Skin of body (tissue), 2 donors: ENCODE measurements around the gene PRUNE2. TPM values are rescaled to one million over a fixed set of nuclear protein-coding genes. Genes with fewer than 3 reads are reported as not detected.

ENCODE experiments used
- DNase-seq: peaks from one replicate; lab custom pipeline; 2025; lab: John Stamatoyannopoulos, UW
- total RNA-seq: library from RNA; depleted of rRNA; stranded (reverse); fragments of >200 nt; gene quantifications from one replicate; pipeline ENCODE4 v1.2.3, GENCODE V29; 2014

PRUNE2 gene
- total RNA-seq, 1 donor from 2014 or later: 13.6 TPM

DNA sequence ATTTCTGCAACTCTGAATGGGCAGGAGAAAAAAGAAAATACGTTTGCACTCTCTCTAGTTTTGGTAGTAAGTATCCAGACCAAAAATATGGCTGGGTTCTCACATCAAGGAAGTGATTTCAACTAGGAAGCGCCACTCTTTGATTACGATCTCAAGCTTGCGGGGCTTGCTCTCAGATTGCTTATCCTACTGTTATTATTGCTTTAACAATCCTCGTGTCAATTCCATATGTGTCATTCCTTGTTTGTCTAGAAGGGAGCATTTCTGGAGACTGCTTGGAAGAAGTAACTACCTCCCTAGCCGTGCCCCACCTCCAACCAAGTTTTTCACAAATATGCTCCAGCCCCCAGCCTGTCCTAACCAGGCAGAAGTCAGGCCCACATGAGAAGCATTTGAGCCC is 3.5 kb downstream of the PRUNE2 start:
- DNase-seq: no peak

DNA sequence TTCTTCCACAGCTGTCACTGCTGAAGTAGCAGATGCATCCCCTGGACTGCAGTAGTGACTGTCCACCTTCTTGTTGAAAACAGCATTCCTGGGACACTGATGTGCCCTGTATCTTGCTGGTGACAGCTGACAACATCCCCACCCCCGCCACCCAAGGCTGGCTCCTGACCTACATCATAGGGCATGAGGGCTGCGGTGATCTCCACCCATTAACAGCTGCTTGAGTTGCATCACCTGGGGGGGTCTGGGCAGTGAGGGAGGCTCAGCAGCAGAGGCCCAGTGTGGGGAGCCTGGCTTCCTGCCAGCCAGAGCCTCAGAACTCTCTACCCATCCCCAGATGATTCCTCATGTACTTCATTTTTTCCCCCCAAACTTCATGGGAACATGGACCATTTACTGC is 4.1 kb downstream of the PRUNE2 start:
- no peak for DNase-seq

DNA sequence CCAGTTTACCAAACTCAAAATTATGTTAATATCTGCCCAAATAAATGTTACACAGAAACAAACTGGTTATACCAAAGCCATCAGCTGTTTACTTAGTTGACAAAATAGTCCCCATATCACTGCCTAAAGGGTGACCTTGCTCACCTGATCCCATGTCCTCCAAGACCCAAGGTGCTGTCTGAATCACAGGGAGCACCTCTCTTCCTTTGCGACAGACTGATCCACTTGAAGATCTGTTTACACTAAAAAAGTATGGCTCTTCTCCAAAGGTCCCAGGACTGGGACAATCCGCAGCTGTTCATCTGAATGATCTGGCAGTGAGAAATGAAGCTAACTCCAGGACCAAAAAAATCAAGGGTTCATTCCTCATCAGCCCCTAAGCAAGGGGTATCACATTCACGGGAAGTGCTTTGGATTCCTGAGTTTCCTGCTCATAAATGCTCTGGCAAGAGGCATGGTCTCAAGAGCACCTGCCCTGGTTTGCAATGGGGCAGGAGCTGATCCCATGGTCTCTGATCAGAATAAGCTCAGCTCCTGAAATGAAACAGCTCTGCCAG is 5.0 kb downstream of the PRUNE2 start:
- DNase-seq: no peak

DNA sequence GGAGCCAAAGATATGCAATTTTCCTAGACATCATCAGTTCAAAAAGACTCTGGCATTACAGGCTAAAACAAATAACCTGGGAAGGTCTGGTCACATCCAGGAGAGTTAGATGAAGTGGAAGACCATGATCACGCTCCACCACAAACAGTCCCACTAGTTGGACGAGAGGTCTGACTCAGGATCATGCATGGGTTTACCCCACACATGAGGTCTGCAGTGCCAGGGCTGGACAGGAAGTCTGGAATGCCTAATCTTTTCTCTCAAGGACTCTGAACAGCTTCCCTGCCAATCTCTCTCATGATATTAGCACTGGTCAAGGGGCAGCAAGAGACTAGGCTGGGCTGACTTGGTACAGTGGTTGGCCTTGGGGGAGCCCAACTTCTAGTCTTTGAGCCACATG is 7.1 kb downstream of the PRUNE2 start:
- no peak for DNase-seq

DNA sequence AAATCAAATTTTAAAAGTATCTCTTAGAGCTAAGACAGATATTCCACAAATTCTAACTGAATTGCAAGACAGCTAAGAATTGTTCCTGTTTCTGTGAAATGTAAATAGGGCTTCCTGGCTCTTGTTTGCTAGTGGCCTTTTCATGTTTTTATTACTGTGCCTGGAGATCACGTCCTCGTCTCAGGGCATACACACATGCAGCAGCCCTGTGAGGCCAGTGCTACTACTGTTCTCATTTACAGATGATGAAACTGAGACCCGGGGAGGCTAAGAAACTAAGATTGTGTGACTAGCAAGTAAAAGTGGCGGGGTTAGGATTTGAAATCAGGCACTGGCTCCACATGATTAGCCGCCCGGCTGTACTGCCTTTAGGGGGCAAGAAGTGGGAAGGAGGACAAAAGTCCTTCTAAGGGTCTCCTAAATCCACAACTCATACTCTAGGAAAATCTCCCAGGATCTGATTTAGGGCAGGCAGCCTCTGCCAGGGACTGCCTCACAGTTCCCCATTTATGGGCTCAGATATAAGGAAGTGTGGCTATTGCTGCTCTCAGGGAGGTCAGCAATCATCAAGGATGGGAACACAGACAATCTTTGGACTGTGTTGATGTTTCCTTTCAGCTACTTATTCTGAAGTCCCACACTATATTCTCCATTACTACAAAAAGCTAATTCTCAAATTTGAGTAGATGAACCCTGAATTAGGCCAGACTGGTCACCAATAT is 7.9 kb downstream of the PRUNE2 start:
- DNase-seq: no peak

DNA sequence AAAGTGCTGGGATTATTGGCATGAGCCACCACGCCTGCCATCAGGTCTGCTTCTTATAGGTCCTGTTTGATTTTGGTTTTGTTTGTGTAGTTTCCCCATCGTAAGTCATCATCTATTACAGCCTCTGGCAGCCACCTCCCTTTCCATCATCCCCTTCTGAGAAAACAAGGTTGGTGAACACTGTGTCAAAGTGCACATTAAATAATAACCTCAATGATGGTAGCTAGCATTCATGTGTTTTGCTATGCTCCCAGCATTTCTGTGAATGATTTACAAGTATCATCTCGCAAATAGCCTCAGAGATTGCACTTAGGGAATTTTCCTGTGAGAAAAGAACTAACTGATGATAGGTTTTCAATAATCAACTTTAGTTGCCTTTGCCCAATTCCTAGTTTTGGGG is 9.9 kb downstream of the PRUNE2 start:
- no peak for DNase-seq

- no peak for DNase-seq
These were observed 10.7 kb downstream of the PRUNE2 start for GRCh38 chr9:76895186-76895585.

GRCh38 chr9:76894198-76894597 is 11.7 kb downstream of the PRUNE2 start:
- DNase-seq: no peak

DNA sequence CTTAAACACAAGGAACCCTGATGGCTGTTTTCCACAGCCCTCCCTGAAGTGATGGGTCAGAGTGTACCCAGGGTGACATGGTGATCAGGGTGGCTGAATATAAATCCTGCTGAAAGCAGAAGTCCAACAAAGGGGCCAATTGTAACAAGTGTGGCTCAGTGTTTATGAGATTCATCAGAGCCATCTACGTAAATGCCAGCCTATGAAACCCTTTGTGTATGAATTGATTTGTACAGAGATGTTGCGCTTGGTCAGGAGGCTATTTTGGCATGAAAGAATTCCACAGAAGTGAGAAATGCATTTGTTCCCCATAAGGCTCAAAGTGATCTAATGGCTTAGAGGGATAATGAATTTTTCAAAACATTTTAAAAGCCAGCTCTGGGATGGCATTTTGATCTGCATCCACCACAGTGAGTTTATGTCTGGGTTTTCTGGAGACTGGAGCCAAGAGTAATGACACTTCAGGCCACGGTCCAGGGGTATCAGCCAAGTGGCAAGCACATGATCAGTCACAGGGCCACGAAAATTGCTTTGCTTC is 12.4 kb downstream of the PRUNE2 start:
- DNase-seq: no peak

GRCh38 chr9:76891874-76892273 is 14.0 kb downstream of the PRUNE2 start:
- no peak for DNase-seq

GRCh38 chr9:76891279-76891678 is 14.6 kb downstream of the PRUNE2 start:
- DNase-seq: no peak

GRCh38 chr9:76887951-76888350 is 18.0 kb downstream of the PRUNE2 start:
- DNase-seq: no peak

DNA sequence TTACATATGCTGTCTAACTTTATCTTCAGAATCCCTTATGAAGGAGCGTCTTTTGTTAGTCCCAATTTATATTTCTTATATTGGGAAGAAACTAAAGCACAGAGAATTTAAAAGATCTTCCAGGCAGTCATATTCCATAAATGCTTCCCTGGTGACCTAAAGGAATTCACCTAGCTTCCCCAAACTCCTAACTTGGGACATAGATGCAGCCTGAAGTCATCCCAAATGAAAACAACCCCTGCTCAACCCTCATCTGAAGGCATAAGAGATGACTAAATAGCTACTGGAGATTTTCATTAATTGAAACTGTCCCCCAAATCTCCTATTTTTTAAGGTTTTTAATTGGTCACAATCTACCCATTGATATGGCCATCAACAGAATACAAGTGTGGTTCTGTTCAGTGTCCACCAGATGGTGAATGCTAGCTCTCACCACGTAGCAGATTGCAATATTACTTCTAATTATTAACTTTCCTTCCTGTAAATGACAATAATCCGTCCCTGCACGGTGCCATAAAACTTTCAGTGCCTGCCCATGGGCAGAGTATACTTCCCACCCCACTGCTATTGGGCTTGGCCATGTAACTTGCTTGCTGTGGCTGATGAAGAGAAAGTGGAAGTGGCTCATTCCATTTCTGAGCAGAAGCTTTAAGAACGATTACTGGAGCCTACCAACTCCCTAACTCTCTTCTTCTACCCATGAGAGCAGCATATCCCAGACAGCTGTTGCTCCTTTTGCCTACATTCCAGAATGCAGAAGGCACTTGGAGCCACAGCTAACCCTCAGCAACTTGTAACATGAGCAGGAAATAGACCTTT is 18.7 kb downstream of the PRUNE2 start:
- no peak for DNase-seq

DNA sequence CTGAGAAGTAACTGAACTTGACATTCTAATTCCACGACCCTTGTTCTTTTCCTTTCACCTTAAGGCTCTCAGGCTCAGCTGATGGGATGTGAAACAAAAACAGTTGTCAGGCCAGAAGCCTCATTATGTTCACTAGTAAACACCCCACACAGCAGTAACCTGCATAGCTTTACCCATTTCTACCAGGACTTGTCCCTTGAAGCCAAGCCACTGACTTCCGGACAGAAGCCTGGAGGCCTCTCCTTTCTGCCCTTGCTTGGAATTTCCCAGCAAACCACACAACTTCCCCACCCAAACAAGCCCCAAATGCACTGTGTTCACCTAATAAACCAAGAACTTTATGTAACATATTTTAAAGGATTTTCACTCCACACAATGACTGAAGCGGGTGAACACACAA is 19.6 kb downstream of the PRUNE2 start:
- no peak for DNase-seq

GRCh38 chr9:76884823-76885222 is 21.1 kb downstream of the PRUNE2 start:
- no peak for DNase-seq

- DNase-seq: no peak
These were observed 22.5 kb downstream of the PRUNE2 start for GRCh38 chr9:76883341-76883855.

GRCh38 chr9:76882686-76883085 is 23.2 kb downstream of the PRUNE2 start:
- DNase-seq: no peak

GRCh38 chr9:76880210-76880609 is 25.7 kb downstream of the PRUNE2 start:
- no peak for DNase-seq

GRCh38 chr9:76878933-76879332 is 27.0 kb downstream of the PRUNE2 start:
- DNase-seq: peak; percentile 40

DNA sequence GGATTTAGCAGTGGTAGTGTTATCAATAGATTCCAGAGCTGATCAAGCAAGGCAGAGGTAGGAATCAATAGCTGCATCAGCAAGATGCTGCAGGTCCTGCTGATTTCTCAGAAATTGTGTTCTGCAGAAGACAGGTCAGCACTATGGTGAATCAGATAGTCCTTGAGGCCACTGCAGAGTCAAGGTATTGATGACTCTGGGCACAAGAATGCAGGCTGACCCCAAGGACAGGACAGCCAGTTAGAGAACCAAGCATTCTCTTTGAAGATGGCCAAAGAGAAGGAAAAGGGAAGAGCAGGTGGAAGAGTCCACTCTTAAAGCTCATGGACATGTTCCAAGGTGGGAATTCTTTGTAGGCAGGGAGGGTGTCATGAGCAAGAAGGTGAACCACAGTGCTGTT is 28.0 kb downstream of the PRUNE2 start:
- DNase-seq: no peak

GRCh38 chr9:76876098-76876497 is 29.8 kb downstream of the PRUNE2 start:
- DNase-seq: no peak

DNA sequence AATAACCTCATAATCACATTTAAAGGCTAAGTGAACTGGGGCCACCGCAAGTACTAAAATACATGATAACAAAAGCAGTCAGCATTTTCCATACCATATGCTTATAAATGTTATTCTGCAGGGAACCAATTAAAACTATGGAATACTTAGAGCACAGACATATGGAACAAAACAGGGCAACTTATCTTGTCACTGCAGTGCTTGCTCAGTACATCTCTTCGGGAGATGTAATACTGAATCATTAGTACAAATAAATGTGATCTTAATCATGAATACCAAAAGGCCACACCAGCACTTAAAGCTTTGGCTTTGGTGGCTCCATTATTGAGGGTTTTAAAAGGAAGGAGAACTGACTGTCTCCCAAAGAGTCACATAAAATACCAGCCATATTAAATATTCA is 32.1 kb downstream of the PRUNE2 start:
- DNase-seq: peak; percentile 82
